GM06990 (cell line): ENCODE measurements around the gene SCN8A.

Experiments
- DNase-seq: peaks from one replicate; pipeline ENCODE4 v3.0.0-alpha.2; 2011; ENCODE audit not compliant: insufficient read length; ENCODE audit errors: extremely low read depth
- H3K27me3 ChIP-seq: replicated peaks from 2 replicates; pipeline ENCODE4 v1.6.0; 2011; ENCODE audit warnings: low read length; ENCODE audit not compliant: control insufficient read depth, insufficient read depth
- H3K36me3 ChIP-seq: 2 replicates; pipeline ENCODE4 v1.5.1; 2011; ENCODE audit warnings: low read length; ENCODE audit not compliant: control insufficient read depth, insufficient read depth
- H3K4me3 ChIP-seq: replicated peaks from 2 replicates; pipeline ENCODE4 v1.5.1; 2011; ENCODE audit warnings: low read depth, mild to moderate bottlenecking, control low read depth, low read length
- TF ChIP-seq, protein P1 (sequence below): IDR thresholded peaks from 2 replicates; pipeline ENCODE4 v1.5.1; 2011; ENCODE audit warnings: low read length, control low read depth, mild to moderate bottlenecking, inconsistent platforms; ENCODE audit not compliant: insufficient read depth, poor library complexity, severe bottlenecking

Gene SCN8A

DNA sequence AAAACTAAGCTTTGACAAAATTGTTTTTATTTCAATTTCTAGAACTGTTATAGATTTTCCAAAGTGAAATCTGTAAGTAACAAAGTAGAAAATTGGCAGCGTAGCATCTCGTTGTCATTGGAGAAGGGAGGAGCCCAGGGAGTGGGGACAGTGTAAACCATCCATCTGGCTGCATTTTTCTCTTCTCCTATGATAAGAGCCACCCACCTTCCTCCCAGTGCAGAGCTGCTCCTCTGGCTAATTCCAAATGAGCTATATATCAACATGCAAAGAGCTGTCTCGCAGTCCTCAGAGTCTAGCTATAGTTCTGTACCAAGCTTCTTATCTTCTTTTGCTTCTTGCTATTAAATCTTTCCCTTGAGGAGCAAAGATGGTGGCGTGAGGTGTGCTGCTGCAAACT is 56.6 kb downstream of the SCN8A start:
- Histone ChIP-seq H3K4me3 (no peak overlapping the region), H3K27me3 (no peaks in the 10 kb centered on the region), H3K36me3 (no peaks in the 10 kb centered on the region)
- TF ChIP-seq, protein P1, sequence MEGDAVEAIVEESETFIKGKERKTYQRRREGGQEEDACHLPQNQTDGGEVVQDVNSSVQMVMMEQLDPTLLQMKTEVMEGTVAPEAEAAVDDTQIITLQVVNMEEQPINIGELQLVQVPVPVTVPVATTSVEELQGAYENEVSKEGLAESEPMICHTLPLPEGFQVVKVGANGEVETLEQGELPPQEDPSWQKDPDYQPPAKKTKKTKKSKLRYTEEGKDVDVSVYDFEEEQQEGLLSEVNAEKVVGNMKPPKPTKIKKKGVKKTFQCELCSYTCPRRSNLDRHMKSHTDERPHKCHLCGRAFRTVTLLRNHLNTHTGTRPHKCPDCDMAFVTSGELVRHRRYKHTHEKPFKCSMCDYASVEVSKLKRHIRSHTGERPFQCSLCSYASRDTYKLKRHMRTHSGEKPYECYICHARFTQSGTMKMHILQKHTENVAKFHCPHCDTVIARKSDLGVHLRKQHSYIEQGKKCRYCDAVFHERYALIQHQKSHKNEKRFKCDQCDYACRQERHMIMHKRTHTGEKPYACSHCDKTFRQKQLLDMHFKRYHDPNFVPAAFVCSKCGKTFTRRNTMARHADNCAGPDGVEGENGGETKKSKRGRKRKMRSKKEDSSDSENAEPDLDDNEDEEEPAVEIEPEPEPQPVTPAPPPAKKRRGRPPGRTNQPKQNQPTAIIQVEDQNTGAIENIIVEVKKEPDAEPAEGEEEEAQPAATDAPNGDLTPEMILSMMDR: no peak
- no peak for DNase-seq

DNA sequence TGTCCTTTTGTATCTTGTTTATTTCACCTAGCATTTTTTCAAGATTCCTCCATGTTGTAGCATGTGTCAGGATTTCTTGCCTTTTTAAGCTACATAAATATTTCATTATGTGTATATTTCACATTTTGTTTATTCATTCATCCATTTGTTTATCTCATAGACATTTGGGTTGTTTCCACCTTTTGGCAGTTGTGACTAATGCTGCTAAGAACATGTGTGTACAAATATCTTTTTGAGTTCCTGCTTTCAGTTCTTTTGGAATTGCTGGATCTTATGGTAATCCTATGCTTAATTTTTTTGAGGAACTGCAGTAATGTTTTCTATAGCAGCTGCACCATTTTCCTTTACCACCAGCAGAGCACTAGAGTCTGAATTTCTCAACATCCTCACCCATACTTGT is 62.4 kb downstream of the SCN8A start:
- Histone ChIP-seq H3K27me3 (no peaks in the 10 kb centered on the region), H3K36me3 (no peaks in the 10 kb centered on the region), H3K4me3 (no peak overlapping the region)
- TF ChIP-seq, protein P1: no peak
- DNase-seq: no peak

DNA sequence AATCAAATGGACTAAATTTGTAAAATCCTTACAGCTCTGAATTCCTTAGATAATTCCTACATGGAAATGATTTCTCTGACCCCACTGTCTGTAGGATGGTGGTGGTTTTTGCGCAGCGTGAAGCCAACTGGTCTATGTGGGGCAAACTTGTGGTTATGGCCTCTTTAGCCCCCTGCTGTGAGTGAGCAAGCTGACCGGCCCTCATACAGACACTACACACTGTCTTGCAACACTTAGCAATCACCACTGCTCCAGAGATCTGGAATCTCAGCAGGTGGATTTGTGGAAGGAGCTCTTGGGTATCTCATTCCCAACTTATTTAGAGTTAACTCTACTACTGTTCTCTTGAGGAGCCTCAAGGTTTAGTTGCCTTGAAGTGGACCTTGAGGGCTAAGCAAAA is 70.2 kb downstream of the SCN8A start:
- TF ChIP-seq, protein P1: no peak
- Histone ChIP-seq H3K36me3 (no peaks in the 10 kb centered on the region), H3K27me3 (no peaks in the 10 kb centered on the region; the same call in 1 of the 2 replicates), H3K4me3 (no peak overlapping the region)
- no peak for DNase-seq

DNA sequence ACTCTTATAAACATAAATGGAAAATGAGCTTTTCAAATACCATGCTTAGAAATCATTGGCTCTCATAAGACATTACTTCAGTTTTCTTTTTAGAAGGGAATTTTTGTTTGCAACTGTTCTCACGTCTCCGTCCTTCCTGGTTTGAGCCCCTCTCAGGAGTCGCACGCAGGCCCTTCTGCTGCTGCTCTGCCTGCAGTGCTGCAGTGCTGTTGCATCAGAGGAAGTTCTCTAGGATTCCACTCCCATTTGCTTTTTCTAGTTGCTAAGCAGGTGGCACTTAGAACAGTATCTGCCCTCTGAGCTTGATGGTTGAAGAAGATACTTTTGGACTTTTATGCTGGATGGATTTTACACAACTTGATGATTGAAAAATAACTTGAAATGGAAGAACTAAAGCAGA is 70.8 kb downstream of the SCN8A start:
- TF ChIP-seq, protein P1: no peak
- Histone ChIP-seq H3K27me3 (no peaks in the 10 kb centered on the region; the same call in 1 of the 2 replicates), H3K4me3 (no peak overlapping the region), H3K36me3 (no peaks in the 10 kb centered on the region)
- no peak for DNase-seq

DNA sequence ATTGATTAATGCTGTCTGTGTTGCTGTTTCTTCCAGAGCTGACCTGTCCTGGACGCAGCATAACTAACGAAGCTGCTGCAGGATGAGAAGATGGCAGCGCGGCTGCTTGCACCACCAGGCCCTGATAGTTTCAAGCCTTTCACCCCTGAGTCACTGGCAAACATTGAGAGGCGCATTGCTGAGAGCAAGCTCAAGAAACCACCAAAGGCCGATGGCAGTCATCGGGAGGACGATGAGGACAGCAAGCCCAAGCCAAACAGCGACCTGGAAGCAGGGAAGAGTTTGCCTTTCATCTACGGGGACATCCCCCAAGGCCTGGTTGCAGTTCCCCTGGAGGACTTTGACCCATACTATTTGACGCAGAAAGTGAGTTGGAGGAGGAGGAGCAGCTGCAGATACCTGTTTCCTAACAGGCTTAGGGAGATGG is 71.7 kb downstream of the SCN8A start:
- DNase-seq: no peak

More for the DNA sequence above, 71.7 kb downstream of the SCN8A start:
- TF ChIP-seq, protein P1: no peak
- Histone ChIP-seq H3K36me3 (no peaks in the 10 kb centered on the region), H3K4me3 (no peak overlapping the region), H3K27me3 (no peaks in the 10 kb centered on the region; the same call in 1 of the 2 replicates)
